ENCODE measurements around the gene SLC7A7. TPM values are rescaled to one million over a fixed set of nuclear protein-coding genes. Genes with fewer than 3 reads are reported as not detected.

Gene SLC7A7
- total and polyA plus RNA-seq, 2 of the 13 experiments (the other 11 are each of a cell fraction or from before 2014, with no cell fraction given): 0.13 to 0.63 TPM

- TF ChIP-seq ZNF550 (CRISPR knock-in tag; IDR thresholded peaks at IDR 0.05; ENCODE audit: borderline replicate concordance): no peak
- no peak for TF ChIP-seq GLMP (CRISPR knock-in tag; IDR thresholded peaks at IDR 0.05; ENCODE audit: borderline replicate concordance)
- TF ChIP-seq SMARCE1 (IDR thresholded peaks at IDR 0.05; ENCODE audit: borderline replicate concordance): no peak
- TF ChIP-seq ZNF501 (CRISPR knock-in tag; IDR thresholded peaks at IDR 0.05): no peak
- no peak for TF ChIP-seq ZZZ3 (CRISPR knock-in tag; IDR thresholded peaks at IDR 0.05; ENCODE audit: borderline replicate concordance)
- TF ChIP-seq, protein P1, sequence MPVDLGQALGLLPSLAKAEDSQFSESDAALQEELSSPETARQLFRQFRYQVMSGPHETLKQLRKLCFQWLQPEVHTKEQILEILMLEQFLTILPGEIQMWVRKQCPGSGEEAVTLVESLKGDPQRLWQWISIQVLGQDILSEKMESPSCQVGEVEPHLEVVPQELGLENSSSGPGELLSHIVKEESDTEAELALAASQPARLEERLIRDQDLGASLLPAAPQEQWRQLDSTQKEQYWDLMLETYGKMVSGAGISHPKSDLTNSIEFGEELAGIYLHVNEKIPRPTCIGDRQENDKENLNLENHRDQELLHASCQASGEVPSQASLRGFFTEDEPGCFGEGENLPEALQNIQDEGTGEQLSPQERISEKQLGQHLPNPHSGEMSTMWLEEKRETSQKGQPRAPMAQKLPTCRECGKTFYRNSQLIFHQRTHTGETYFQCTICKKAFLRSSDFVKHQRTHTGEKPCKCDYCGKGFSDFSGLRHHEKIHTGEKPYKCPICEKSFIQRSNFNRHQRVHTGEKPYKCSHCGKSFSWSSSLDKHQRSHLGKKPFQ (CRISPR knock-in tag; IDR thresholded peaks at IDR 0.05; ENCODE audit: insufficient replicate concordance): no peak
- peak; percentile 30; the same call in 1 of the 2 replicates for TF ChIP-seq RXRB (CRISPR knock-in tag; IDR thresholded peaks at IDR 0.05; ENCODE audit: borderline replicate concordance)
- TF ChIP-seq HDAC6 (IDR thresholded peaks at IDR 0.05; ENCODE audit: low read depth, low read length): no peak
- no peak for TF ChIP-seq ZFP41 (CRISPR knock-in tag; IDR thresholded peaks at IDR 0.05; ENCODE audit: borderline replicate concordance)
- no peak; the same call in 1 of the 2 replicates for TF ChIP-seq CBX5 (CRISPR knock-in tag; IDR thresholded peaks at IDR 0.05; ENCODE audit: borderline replicate concordance)
- 0 out of 2 replicates have a peak, but pooled peaks have one; percentile 31 for TF ChIP-seq ZNF724P (CRISPR knock-in tag; IDR thresholded peaks at IDR 0.05; ENCODE audit: borderline replicate concordance)
- no peak for TF ChIP-seq KLF9 (CRISPR knock-in tag; IDR thresholded peaks at IDR 0.05; ENCODE audit: low read depth)
- TF ChIP-seq ZNF607 (CRISPR knock-in tag; IDR thresholded peaks at IDR 0.05; ENCODE audit: borderline replicate concordance): no peak
- TF ChIP-seq ARNT2 (CRISPR knock-in tag; IDR thresholded peaks at IDR 0.05; ENCODE audit: low read depth): 0 out of 2 replicates have a peak, but pooled peaks have one; percentile 45
- TF ChIP-seq ZNF678 (CRISPR knock-in tag; IDR thresholded peaks at IDR 0.05): no peak
- TF ChIP-seq, protein P2, sequence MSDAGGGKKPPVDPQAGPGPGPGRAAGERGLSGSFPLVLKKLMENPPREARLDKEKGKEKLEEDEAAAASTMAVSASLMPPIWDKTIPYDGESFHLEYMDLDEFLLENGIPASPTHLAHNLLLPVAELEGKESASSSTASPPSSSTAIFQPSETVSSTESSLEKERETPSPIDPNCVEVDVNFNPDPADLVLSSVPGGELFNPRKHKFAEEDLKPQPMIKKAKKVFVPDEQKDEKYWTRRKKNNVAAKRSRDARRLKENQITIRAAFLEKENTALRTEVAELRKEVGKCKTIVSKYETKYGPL (CRISPR knock-in tag; IDR thresholded peaks at IDR 0.05): no peak
- TF ChIP-seq CAMTA2 (CRISPR knock-in tag; IDR thresholded peaks at IDR 0.05; ENCODE audit: borderline replicate concordance): 0 out of 2 replicates have a peak, but pooled peaks have one; percentile 64
- peak; percentile 50; the same call in 1 of the 2 replicates for TF ChIP-seq HOXA3 (CRISPR knock-in tag; IDR thresholded peaks at IDR 0.05)
- TF ChIP-seq NFKBIZ (CRISPR knock-in tag; IDR thresholded peaks at IDR 0.05): no peak
- no peak for TF ChIP-seq PRMT3 (CRISPR knock-in tag; IDR thresholded peaks at IDR 0.05; ENCODE audit: borderline replicate concordance, low read depth)
- no peak for TF ChIP-seq SOX5 (CRISPR knock-in tag; IDR thresholded peaks at IDR 0.05; ENCODE audit: borderline replicate concordance)
- TF ChIP-seq ZBTB7A (CRISPR knock-in tag; IDR thresholded peaks at IDR 0.05): no peak
- TF ChIP-seq HNRNPK (IDR thresholded peaks at IDR 0.05; ENCODE audit: low read depth, low read length, poor library complexity, severe bottlenecking): no peak
- no peak for TF ChIP-seq RBAK (CRISPR knock-in tag; IDR thresholded peaks at IDR 0.05)
- no peak for TF ChIP-seq ZNF17 (CRISPR knock-in tag; IDR thresholded peaks at IDR 0.05)
- TF ChIP-seq ZNF598 (CRISPR knock-in tag; IDR thresholded peaks at IDR 0.05; ENCODE audit: borderline replicate concordance): no peak
- TF ChIP-seq ZC3H13 (CRISPR knock-in tag; IDR thresholded peaks at IDR 0.05): no peak
- TF ChIP-seq SP1 (IDR thresholded peaks at IDR 0.05): no peak
- no peak for TF ChIP-seq SP1 (CRISPR knock-in tag; IDR thresholded peaks at IDR 0.05)
Observed at GRCh38 chr14:22824711-22825359, 9.6 kb upstream of the SLC7A7 start (continued).

Data from HepG2 (cell line).